ENCODE data around the gene RPL18.

The RPL18 gene

DNA sequence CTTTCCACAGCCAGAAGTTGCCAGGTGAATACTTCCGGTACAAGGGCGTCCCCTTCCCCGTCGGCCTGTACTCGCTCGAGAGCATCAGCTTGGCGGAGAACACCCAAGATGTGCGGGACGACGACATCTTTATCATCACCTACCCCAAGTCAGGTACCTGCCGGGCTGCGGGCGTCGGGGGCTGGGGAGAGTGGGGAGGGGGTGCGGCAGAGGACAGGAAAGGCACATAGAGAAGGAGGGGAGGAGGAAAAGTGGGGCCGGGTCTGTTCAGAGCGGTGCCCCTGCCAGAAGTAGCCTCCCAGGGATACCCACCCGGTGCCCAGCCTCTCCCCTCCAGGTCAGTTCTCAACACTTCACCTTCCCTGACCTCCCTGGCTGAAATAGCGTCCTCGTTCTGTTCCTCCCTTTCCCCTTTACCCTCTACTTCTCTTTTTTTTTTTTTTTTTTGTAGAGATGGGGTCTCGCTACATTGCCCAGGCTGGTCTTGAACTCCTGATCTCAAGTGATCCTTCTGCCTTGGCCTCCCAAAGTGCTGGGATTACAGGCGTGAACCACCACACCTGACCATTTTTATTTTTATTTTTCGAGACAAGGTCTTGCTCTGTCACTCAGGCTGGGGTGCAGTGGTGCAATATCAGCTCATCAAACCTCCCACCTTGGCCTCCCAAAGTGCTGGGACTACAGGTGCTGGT lies 42.9 kb downstream of the RPL18 start:
- no peak for FAIRE-seq

GRCh38 chr19:48573163-48573505 lies 45.8 kb downstream of the RPL18 start:
- FAIRE-seq: no peak

DNA sequence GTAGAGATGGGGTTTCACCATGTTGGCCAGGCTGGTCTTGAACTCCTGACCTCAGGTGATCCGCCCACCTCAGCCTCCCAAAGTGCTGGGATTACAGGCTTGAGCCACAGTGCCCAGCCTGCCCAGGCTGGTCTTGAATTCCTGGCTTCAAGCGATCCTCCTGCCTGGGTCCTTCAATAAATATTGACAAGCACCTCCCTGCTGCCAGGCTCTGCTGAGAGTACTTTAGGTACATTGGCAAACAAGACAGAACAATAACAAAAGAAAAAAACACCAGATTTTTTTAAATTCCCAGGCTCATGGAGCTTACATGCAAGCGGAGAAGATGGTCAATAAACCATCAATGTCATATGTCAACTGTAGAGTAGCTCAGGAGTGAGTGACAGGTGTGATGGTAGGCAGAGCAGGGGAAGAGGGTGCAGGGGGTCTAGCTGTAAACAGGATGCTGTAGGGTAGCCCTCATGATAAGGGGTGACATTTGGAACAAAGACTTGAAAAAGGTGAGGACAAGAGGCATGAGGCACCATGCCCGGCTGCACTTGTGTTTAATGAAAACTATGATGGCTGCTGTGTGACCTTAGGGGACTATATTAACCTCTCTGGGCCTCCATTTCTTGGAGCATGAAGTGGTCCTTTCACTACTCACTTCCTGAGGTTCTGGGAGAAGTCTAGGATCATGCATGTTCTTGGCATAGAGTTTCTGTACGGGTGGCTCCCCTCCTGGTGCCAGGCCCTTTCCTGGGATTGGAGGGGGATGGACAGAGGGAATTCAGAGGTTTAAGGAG lies 47.4 kb downstream of the RPL18 start:
- FAIRE-seq: no peak

GRCh38 chr19:48569814-48570213 lies 49.2 kb downstream of the RPL18 start:
- FAIRE-seq: no peak

GRCh38 chr19:48568345-48568886 lies 50.6 kb downstream of the RPL18 start:
- FAIRE-seq: no peak

Measured in TTC549 (cell line).